Activated CD8-positive, alpha-beta memory T cell treated with anti-CD3 and anti-CD28 coated beads for 4 hours (primary cell): ENCODE data around the gene CLEC9A.
"Not testable (repeated sequence)": the region's sequence is repeated elsewhere in the genome, so short reads cannot be mapped to it uniquely, and the experiment has no call there.

Experiments
- DNase-seq, 2 donors: peaks; one replicate each; pipeline ENCODE4 v3.0.0-alpha.2; 2020; ENCODE audit warnings: low read depth in 2 of 2

Gene CLEC9A

GRCh38 chr12:10030446-10030845 lies at the start of gene CLEC9A:
TSS of gene CLEC9A (plus strand) at chr12:10030682. CDS start at chr12:10052688, 22,006 bp downstream.
- DNase-seq, result no peak

DNA sequence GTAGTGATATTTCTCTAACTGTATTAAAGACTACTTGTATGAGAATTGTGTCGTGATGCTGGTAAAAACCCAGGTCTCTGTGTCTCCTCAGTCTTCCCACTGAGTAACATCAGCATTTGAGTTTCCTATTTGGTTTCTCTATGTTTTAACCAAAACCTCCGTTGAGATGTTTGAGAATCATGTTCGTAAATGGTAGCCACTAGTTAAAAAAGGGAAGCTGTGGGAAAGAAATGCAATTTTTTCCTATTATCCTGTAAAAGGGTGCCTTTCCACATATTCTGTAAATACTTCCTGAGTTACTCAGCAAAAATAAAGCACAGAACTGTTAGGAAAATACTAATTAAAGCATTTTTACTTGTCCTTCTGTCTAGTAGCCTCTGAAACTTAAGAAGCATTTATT lies 38.6 kb upstream of the CLEC9A start:
- DNase-seq, result no peak

DNA sequence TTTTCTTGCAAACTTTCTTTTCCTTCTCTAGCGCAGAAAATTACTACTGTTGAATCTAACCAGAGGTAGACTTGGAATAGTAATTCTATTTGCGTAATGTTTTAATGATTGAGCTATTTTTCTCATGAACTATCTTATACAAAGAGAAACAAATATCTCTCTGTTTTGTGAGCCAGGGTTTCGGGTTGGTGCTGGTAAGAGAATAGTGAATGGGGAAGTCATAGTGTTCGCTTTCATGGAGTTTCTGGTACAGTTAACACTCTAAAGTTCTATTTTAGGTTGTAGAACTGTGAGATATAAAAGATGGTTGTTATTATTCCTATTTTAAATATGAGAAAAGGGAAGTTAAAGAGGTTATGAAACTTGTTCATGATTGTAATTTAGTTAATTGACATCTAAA lies 38.2 kb upstream of the CLEC9A start:
- no peak for DNase-seq

- no peak for DNase-seq
These were observed 31.5 kb upstream of the CLEC9A start, which contains the start of gene CLEC1B for GRCh38 chr12:9999016-9999415. TSS of gene CLEC1B (minus strand) at chr12:9999121. CDS start at chr12:9999100, 21 bp downstream.

DNA sequence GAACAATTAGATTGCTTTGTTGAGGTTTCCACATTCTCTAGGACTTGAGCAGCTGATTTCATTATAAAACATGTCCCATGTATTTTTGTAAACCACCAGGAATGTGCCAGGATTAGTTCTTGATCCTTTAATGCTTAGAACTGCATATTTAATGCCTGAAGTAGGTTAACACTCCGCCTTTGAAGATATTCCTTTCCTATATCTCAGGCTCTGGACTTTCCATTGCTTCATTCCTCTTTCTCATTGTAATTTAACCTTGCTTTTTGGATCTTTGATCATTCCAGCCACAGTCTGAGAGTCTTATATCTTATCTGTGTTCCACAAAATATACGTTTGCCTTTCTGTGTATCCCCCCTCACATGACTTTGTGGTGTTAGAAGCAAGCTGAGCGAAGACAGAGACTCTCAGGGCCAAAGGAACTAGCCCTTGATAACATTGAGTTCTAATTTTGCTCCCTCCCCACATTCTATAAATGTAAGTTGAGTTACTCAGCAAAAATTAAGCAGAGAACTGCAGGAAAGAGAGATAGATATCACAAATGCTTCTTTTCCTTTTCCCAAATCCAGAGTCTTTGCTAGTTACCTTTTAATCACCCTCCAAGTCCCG lies 29.2 kb upstream of the CLEC9A start:
- DNase-seq, result no peak

DNA sequence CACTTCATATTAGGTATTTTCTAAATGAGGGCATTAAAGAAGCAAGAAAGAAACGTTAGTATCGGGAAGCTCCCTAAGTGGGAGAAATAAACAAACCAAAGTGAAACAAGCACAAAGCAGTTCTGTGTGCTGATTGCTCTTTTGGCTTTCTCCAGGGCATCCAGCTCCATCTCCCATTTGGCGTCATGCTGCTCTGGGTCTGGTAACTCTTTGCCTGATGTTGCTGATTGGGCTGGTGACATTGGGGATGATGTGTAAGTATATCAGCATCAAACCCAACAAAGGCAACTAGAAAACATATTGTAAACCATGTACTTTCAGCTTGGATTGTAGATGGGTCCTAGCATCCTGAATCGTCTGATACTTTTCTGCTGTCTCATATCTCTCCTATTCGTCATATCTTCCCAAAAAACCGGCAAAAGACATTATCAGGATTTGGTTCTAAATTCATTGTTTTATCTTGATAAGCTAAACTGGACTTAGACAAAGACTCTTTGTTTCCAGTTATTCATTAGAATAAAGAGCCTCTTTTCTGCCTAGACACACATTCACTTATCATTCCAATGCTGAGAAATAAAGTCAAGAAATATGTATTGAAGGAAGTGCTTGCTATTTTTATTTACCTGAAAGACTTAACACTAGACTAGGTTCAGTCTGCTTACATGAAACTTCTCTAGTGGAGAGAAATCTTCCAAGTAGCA lies 17.7 kb upstream of the CLEC9A start:
- no peak for DNase-seq

- no peak for DNase-seq
These were observed 15.0 kb upstream of the CLEC9A start for GRCh38 chr12:10015450-10015849.

GRCh38 chr12:10016881-10017280 lies 13.6 kb upstream of the CLEC9A start:
- DNase-seq, result no peak

- no peak for DNase-seq
These were observed 12.1 kb upstream of the CLEC9A start for GRCh38 chr12:10018386-10018785.

GRCh38 chr12:10021342-10021741 lies 9.1 kb upstream of the CLEC9A start:
- DNase-seq, result no peak

- DNase-seq, result no peak
These were observed 5.2 kb upstream of the CLEC9A start for GRCh38 chr12:10025236-10025635.

DNA sequence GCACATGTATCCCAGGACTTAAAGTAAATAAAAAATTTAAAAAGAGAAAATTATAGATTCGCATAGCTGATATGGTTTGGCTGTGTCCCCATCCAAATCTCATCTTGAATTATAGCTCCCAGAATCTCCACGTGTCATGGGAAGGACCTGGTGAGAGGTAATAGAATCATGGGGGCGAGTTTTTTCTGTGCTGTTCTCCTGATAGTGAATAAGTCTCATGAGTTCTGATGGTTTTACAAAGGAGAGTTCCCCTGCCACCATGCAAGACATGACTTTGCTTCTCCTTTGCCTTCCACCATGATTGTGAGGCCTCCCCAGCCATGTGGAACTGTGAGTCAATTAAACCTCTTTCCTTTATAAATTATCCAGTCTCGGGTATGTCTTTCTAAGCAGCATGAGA lies 3.8 kb upstream of the CLEC9A start:
- DNase-seq, result not testable (repeated sequence)

DNA sequence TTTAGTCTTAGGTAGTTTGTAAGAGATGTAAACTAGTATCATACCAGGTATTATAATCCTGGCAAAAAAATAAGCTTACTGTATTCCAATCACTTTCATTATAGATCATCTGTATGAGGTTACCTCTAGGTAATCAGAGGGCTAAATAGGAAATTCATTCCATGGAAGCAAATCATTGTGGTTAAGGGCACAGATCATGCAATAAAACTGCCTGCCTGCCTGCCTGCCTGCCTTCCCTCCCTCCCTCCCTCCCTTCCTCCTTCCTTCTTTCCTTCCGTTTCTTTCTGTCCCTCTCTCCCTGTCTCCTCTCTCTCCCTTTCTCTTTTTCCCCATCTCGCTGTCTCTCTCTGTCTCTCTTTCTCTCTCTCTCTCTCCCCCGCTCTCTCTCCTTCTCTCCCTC lies 3.2 kb upstream of the CLEC9A start:
- DNase-seq, result no peak

DNA sequence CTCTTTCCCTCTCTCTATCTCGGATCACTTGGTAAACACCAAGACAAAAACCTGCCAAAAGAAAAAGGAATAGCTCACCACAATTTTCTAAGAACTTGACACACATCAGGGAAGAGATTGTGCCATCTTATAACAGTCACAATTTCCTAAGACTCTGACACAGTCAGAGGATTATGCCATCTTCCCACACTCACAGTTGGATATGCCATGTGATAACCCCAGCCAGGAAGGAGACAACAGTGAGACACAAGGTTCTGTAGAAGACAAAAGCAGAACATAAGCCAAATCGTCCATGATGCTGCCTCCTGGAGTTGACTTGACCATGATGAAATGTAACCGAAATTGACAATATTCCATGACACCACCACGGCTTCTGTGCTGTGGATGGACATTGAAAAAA lies 2.8 kb upstream of the CLEC9A start:
- no peak for DNase-seq

- no peak for DNase-seq
These were observed 839 bp downstream of the CLEC9A start for GRCh38 chr12:10031321-10031720.

DNA sequence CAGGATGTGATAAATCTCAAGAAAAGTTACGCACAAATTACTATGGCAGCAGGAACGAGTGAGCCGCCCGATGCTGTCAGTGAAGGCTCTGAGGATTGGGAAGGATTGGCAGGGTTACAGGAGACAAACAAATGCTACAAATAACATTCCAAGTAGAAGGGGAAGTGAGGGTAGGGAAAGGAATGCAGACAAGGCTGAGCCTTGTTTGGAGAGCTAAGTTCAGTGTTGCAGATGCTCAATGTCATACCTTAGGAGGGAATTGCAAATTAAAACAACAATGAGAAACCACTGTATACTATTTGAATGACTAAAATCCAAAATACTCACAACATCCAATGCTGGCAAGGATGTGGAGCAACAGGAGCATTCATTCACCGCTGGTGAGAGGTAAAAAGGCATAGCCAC lies 1.3 kb downstream of the CLEC9A start:
- no peak for DNase-seq

GRCh38 chr12:10033783-10034545 lies 3.5 kb downstream of the CLEC9A start:
- no peak for DNase-seq

DNA sequence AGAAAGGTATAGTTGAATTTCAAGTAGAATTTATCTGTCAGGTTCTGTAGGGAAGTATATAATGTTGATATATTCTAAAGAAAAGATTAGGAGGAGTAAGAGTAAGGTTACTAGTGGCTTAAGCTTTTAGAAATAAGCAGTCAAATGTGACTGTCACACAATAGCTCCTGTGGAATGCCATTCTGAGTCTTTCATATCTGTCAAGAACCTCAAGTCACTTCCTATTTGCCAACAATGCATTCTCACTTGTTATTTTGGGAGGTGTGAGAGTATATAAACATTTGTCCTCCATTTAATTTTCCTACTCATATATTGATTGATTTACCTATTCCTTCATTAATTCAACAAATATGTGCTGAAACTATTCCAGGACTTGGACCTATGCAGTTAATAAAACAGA lies 11.7 kb downstream of the CLEC9A start:
- no peak for DNase-seq

DNA sequence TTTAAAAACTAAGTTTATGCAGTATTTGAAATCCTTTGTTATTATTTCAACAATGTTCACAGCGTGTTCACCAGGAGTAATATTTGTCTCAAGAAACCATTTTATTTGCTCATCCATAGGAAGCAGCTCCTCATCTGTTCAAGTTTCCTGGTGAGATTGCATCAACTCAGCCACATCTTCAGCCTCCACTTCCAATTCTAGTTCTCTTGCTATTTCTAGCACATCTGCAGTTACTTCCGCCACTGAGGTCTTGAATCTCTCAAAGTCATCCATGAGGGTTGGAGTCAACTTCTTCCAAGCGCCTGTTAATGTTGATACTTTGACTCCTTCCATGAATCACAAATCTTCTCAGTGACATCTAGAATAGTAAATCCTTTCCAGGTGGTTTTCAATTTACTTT lies 18.0 kb downstream of the CLEC9A start:
- no peak for DNase-seq

DNA sequence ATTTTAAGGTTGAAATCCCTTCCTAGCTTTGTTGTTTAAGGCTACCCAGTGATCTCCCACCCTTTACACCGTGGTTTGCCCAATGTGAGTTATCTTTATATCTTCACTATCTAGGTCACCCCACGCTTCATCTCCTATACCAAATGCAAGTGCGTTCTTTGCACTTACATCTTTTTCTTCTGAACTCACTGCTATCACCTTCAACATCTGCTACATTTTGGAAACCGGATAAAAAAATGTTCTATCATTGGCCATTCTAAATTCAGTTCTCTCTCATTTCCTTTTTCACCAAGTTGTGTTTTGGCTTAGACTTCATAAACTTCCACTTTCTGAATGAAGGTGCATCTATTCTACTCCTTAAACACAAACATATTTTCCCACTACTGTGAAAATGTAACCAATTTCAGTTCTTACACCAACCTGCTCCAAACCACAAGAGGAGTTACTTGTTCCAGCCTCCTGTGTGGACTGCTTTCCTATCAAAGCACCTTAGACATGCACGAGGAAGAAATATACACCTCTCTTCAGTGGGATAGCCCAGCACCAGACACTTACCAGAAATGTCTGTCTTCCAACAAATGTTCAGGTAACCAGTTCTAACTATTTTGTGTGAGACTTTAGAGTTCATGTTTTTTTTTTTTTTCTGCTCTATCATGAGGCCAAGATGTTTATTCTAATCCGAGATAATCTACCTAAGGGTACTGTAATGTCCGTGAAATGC lies 21.9 kb downstream of the CLEC9A start:
- DNase-seq, result no peak

GRCh38 chr12:10058387-10058786 lies 27.9 kb downstream of the CLEC9A start:
- DNase-seq, result no peak

GRCh38 chr12:10065241-10065640 lies 34.8 kb downstream of the CLEC9A start:
- no peak for DNase-seq
